ENCODE results near the gene TPO. TPM values are rescaled to one million over a fixed set of nuclear protein-coding genes. Genes with fewer than 3 reads are reported as not detected.

The TPO gene
- total RNA-seq, 3 donors from 2014 or later = 5.1 to 21.0 (median 15.1) TPM

GRCh38 chr2:1397350-1397749 is 15.9 kb upstream of the TPO start:
- H3K4me3 ChIP-seq = no peak overlapping the region
- no peaks in the 10 kb centered on the region for H3K9me3 ChIP-seq
- H3K27ac ChIP-seq = no peak overlapping the region
- no peak for DNase-seq (ENCODE audit: low spot score in 2 of 2)
- H3K27me3 ChIP-seq = no peaks in the 10 kb centered on the region
- no peaks in the 10 kb centered on the region for H3K36me3 ChIP-seq
- intact Hi-C loops (cut with DNase I; ENCODE audit: low total_unique reads) = no loop called here
- no peaks in the 10 kb centered on the region for H3K4me1 ChIP-seq
- TF ChIP-seq POLR2AphosphoS5 (IDR thresholded peaks at IDR 0.05) (no peak), POLR2A (IDR thresholded peaks at IDR 0.05) (no peak)
- TF ChIP-seq, protein P1, sequence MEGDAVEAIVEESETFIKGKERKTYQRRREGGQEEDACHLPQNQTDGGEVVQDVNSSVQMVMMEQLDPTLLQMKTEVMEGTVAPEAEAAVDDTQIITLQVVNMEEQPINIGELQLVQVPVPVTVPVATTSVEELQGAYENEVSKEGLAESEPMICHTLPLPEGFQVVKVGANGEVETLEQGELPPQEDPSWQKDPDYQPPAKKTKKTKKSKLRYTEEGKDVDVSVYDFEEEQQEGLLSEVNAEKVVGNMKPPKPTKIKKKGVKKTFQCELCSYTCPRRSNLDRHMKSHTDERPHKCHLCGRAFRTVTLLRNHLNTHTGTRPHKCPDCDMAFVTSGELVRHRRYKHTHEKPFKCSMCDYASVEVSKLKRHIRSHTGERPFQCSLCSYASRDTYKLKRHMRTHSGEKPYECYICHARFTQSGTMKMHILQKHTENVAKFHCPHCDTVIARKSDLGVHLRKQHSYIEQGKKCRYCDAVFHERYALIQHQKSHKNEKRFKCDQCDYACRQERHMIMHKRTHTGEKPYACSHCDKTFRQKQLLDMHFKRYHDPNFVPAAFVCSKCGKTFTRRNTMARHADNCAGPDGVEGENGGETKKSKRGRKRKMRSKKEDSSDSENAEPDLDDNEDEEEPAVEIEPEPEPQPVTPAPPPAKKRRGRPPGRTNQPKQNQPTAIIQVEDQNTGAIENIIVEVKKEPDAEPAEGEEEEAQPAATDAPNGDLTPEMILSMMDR (IDR thresholded peaks at IDR 0.05) = no peak

DNA sequence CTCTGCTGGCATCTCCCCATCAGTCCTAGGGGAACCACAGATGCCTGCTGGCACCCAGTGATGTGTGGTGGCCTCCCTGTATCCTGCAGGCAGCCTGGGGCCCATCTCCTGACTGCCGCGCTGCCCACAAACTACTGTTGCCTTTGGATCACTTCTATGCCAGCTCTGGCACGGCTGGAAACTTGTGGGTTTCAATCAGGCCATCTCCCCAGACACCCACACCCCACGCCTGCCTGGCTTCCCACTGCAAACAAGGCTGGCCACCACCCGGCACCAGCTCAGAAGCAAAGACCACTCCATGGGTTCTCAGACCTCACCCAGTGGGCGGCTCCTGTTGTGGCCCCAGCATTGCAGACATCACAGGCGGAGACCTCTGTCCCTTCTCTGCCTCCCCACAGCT is 15.1 kb upstream of the TPO start:
- no peak for DNase-seq (ENCODE audit: low spot score in 2 of 2)
- TF ChIP-seq, protein P1 (IDR thresholded peaks at IDR 0.05) = no peak
- TF ChIP-seq POLR2A (IDR thresholded peaks at IDR 0.05) = no peak
- no peak for TF ChIP-seq POLR2AphosphoS5 (IDR thresholded peaks at IDR 0.05)
- no peaks in the 10 kb centered on the region for H3K4me1 ChIP-seq
- H3K27ac ChIP-seq = no peak overlapping the region
- H3K9me3 ChIP-seq = no peaks in the 10 kb centered on the region
- no peaks in the 10 kb centered on the region for H3K36me3 ChIP-seq
- H3K27me3 ChIP-seq = no peaks in the 10 kb centered on the region
- intact Hi-C loops (cut with DNase I; ENCODE audit: low total_unique reads) = no loop called here
- no peak overlapping the region for H3K4me3 ChIP-seq

- H3K9me3 ChIP-seq = no peaks in the 10 kb centered on the region
- no peaks in the 10 kb centered on the region for H3K4me1 ChIP-seq
- no peak for DNase-seq (ENCODE audit: low spot score in 2 of 2)
- intact Hi-C loops (cut with DNase I; ENCODE audit: low total_unique reads) = no loop called here
- no peak overlapping the region for H3K27ac ChIP-seq
- TF ChIP-seq, protein P1 (IDR thresholded peaks at IDR 0.05) = no peak
- TF ChIP-seq POLR2A (IDR thresholded peaks at IDR 0.05) (no peak), POLR2AphosphoS5 (IDR thresholded peaks at IDR 0.05) (no peak)
- H3K27me3 ChIP-seq = no peaks in the 10 kb centered on the region
- no peak overlapping the region for H3K4me3 ChIP-seq
- H3K36me3 ChIP-seq = no peaks in the 10 kb centered on the region
Observed at GRCh38 chr2:1400943-1401735, 12.1 kb upstream of the TPO start.

DNA sequence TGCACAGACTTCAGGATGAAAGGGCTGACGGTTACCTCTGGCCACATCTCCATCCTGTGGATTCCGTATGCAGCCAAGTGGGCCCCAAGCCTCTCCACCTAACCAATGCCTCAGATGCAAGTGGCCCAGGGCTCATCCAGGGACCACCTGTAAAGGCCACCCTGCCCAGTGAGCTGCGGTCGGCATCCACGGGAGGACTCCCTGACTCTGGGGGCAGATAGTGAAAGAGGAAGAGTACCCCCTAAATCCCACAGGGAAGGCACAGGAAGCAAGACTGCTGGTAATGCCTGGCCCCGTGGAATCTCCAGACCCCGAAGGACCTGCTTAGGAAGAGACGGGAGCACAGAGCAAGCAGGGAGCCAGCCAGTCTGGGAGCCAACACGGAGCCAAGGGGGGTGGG is 11.2 kb upstream of the TPO start:
- TF ChIP-seq POLR2AphosphoS5 (IDR thresholded peaks at IDR 0.05) = no peak
- TF ChIP-seq, protein P1 (IDR thresholded peaks at IDR 0.05) = no peak
- no peak for TF ChIP-seq POLR2A (IDR thresholded peaks at IDR 0.05)
- Histone ChIP-seq H3K4me1 (no peaks in the 10 kb centered on the region), H3K27ac (no peak overlapping the region), H3K36me3 (no peaks in the 10 kb centered on the region), H3K4me3 (no peak overlapping the region), H3K9me3 (no peaks in the 10 kb centered on the region), H3K27me3 (no peaks in the 10 kb centered on the region)
- no peak for DNase-seq (ENCODE audit: low spot score in 2 of 2)
- intact Hi-C loops (cut with DNase I; ENCODE audit: low total_unique reads) = no loop called here

DNA sequence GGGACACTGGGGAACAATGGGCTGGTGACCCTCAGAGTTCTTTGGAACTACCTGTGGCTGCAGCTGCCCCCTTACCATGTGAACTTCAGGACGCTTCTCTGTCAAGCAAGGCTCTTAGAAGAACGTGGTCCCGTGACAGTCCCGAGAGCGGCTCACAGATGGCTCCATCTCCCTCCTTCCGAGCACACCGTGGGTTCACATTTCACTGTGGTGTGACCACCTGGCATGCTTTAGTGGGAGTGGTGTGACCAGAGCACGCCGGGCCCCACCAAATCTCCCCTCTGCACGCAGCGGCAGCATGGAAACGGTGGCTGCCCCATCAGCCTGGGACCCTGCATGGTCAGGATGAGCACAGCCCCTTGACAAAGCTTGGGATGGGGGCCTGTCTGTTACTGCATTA is 9.7 kb upstream of the TPO start:
- H3K4me3 ChIP-seq = no peak overlapping the region
- H3K9me3 ChIP-seq = no peaks in the 10 kb centered on the region
- no peaks in the 10 kb centered on the region for H3K27me3 ChIP-seq
- DNase-seq (ENCODE audit: low spot score in 2 of 2) = no peak
- H3K4me1 ChIP-seq = no peaks in the 10 kb centered on the region
- TF ChIP-seq POLR2AphosphoS5 (IDR thresholded peaks at IDR 0.05) = no peak
- TF ChIP-seq, protein P1 (IDR thresholded peaks at IDR 0.05) = no peak
- no peak for TF ChIP-seq POLR2A (IDR thresholded peaks at IDR 0.05)
- no peak overlapping the region for H3K27ac ChIP-seq
- intact Hi-C loops (cut with DNase I; ENCODE audit: low total_unique reads) = no loop called here
- H3K36me3 ChIP-seq = no peaks in the 10 kb centered on the region
